ENCODE results near the gene CYP17A1.

GRCh38 chr10:102850025-102850518 is 12.9 kb upstream of the CYP17A1 start:
- no peak for TF ChIP-seq CTCF (IDR thresholded peaks at IDR 0.05)
- no peak for TF ChIP-seq EP300 (IDR thresholded peaks at IDR 0.05)

Measured in ovary (tissue), 3 donors.